Sigmoid colon (tissue), 7 donors: ENCODE data around the gene DYNC1H1. TPM values are rescaled to one million over a fixed set of nuclear protein-coding genes. Genes with fewer than 3 reads are reported as not detected.
A peak's percentile ranks its signal among the peaks of the same experiment; 100 is the strongest.

Experiments
- DNase-seq: peaks from one replicate; pipeline ENCODE4 v3.0.0-alpha.2; 2019
- H3K27ac ChIP-seq, 4 donors: fragments of 200-600 bp; sonication (generic); one replicate each; pipeline ENCODE4 v1.5.1; 2016 to 2019; ENCODE audit warnings: mild to moderate bottlenecking in 1 of 4
- H3K27me3 ChIP-seq, 3 donors: fragments of 200-600 bp; sonication (generic); one replicate each; pipeline ENCODE4 v1.5.1; 2019; ENCODE audit warnings: mild to moderate bottlenecking in 1 of 3
- H3K36me3 ChIP-seq, 4 donors: fragments of 200-600 bp; sonication (generic); one replicate each; pipeline ENCODE4 v1.5.1; 2016 to 2019
- H3K4me1 ChIP-seq, 4 donors: fragments of 200-600 bp; sonication (generic); one replicate each; pipeline ENCODE4 v1.5.1; 2017 to 2019
- H3K4me3 ChIP-seq, 4 donors: fragments of 200-600 bp; sonication (generic); one replicate each; pipeline ENCODE4 v1.5.1; 2017 to 2019; ENCODE audit warnings: mild to moderate bottlenecking in 2 of 4, moderate library complexity in 1 of 4
- H3K9me3 ChIP-seq, 4 donors: fragments of 200-600 bp in 3 of 4; sonication (generic) in 3 of 4; one replicate each; pipeline versions ENCODE4 v1.5.1 to v1.6.1; 2013 to 2019
- EP300 ChIP-seq, 4 donors: sonication (generic); formaldehyde crosslinking; IDR thresholded peaks; one replicate each; pipeline ENCODE4 v1.6.1; 2017; ENCODE audit warnings: antibody characterized with exemption in 4 of 4
- POLR2A ChIP-seq, 2 donors: fragments of 450-650 bp; IDR thresholded peaks; one replicate each; pipeline ENCODE4 v1.6.1; 2016; ENCODE audit warnings: antibody characterized with exemption in 2 of 2, mild to moderate bottlenecking in 2 of 2, moderate library complexity in 2 of 2
- POLR2AphosphoS5 ChIP-seq, 4 donors: sonication (generic); formaldehyde crosslinking; IDR thresholded peaks; one replicate each; pipeline ENCODE4 v1.6.1; 2017; ENCODE audit warnings: antibody characterized with exemption in 4 of 4
- WGBS, 2 donors: extraction: QIAGEN DNeasy Blood & Tissue Kit; methylation state at CpG; one replicate each; pipeline ENCODE4 v1.1.7; 2013; 5-methylcytosine and 5-hydroxymethylcytosine counted together
- intact Hi-C: fragments of 100-400 bp; cut with DNase I; formaldehyde crosslinking; loops from one replicate; pipeline ENCODE4 v1.15.1; 2023
- polyA plus RNA-seq, 3 donors: library from polyadenylated mRNA; stranded (reverse); fragments of 200-250 nt; gene quantifications; one replicate each; pipeline ENCODE4 v1.2.3, GENCODE V29; 2013
- total RNA-seq, 4 donors: library from RNA; depleted of rRNA; stranded (reverse); fragments of >200 nt; gene quantifications; one replicate each; pipeline ENCODE4 v1.1.0, GENCODE V29; 2016
- TF ChIP-seq, protein P1 (sequence below), 4 experiments: fragments of 450-650 bp in 3 of 4; fragments of 200-600 bp in 1 of 4; IDR thresholded peaks; one replicate each; pipeline ENCODE4 v1.5.1; 2016 to 2019; ENCODE audit warnings: antibody characterized with exemption in 4 of 4, mild to moderate bottlenecking in 3 of 4, moderate library complexity in 2 of 4
- donor health status: healthy with polysubstance abuse.
- donor health status: Bipolar disorder and iron deficiency.
- donor health status: healthy.

The DYNC1H1 gene
- total and polyA plus RNA-seq, 7 donors: 38.4 to 592 (median 320) TPM

DNA sequence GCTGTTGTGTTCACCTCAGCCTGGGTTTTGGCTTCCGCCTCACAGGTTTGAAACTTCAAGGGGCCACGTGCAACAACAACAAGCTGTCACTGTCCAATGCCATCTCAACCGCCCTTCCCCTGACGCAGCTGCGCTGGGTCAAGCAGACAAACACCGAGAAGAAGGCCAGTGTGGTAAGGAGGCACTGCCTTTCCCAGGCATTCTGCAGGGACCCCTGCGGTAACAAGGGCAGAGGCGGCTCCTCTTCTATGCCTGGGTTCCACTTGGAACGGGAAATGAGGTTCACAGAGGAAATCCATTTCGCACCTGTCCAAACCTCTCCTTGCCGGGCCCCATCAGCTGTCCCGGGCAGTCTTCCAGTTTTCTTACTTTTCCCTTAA is 85.6 kb downstream of the DYNC1H1 start:
- H3K27ac ChIP-seq: peak overlapping the region in 1 of 4 donors; percentile 69
- 81 to 91% methylated on average over 12 of the region's 12 CpGs for WGBS, 2 donors
- no peak for TF ChIP-seq POLR2AphosphoS5 (IDR thresholded peaks at IDR 0.05)
- TF ChIP-seq EP300 (IDR thresholded peaks at IDR 0.05): no peak
- no peak for TF ChIP-seq POLR2A (IDR thresholded peaks at IDR 0.05)
- TF ChIP-seq, protein P1, sequence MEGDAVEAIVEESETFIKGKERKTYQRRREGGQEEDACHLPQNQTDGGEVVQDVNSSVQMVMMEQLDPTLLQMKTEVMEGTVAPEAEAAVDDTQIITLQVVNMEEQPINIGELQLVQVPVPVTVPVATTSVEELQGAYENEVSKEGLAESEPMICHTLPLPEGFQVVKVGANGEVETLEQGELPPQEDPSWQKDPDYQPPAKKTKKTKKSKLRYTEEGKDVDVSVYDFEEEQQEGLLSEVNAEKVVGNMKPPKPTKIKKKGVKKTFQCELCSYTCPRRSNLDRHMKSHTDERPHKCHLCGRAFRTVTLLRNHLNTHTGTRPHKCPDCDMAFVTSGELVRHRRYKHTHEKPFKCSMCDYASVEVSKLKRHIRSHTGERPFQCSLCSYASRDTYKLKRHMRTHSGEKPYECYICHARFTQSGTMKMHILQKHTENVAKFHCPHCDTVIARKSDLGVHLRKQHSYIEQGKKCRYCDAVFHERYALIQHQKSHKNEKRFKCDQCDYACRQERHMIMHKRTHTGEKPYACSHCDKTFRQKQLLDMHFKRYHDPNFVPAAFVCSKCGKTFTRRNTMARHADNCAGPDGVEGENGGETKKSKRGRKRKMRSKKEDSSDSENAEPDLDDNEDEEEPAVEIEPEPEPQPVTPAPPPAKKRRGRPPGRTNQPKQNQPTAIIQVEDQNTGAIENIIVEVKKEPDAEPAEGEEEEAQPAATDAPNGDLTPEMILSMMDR (IDR thresholded peaks at IDR 0.05): no peak
- no peaks in the 10 kb centered on the region for H3K9me3 ChIP-seq
- H3K4me3 ChIP-seq: no peak overlapping the region
- H3K27me3 ChIP-seq: no peaks in the 10 kb centered on the region
- H3K4me1 ChIP-seq: peaks cover 0 to 23% (median 11%) of the 10 kb centered on the region in 4 donors
- intact Hi-C loops: loop anchor here (5.0 kb wide), 1 partner anchor 68 kb away; no protein-coding TSS in a partner anchor
- DNase-seq: no peak
- peaks cover 27 to 85% (median 44%) of the 10 kb centered on the region in 4 donors for H3K36me3 ChIP-seq

DNA sequence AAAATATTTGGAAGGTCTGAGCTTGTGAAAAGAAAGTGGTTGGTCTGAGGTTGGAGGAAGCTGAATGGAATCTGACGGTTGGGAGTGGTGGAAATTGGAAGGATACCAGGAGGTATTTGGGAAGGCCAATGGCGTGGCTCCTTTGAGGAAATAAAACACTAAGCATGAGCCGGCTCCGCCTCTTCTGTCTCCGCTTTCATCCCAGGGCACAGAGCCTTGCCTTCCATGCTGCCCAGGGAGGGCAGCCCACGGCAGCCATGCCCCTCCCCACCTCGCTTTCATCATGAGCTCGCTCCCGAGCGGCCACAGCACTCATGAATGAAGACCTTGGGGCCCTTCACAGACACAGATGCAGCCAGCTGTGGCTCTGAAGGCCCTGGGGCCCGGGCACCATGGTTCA is 86.3 kb downstream of the DYNC1H1 start:
- Histone ChIP-seq H3K27me3 (no peaks in the 10 kb centered on the region), H3K4me3 (no peak overlapping the region), H3K9me3 (no peaks in the 10 kb centered on the region), H3K27ac (peak overlapping the region in 2 of 4 donors; percentile 23 to 69), H3K4me1 (peaks cover 0 to 20% (median 11%) of the 10 kb centered on the region in 4 donors), H3K36me3 (peaks cover 27 to 79% (median 41%) of the 10 kb centered on the region in 4 donors)
- intact Hi-C loops: loop anchor here (5.0 kb wide), 1 partner anchor 68 kb away; no protein-coding TSS in a partner anchor
- WGBS, 2 donors: 60 to 77% methylated on average over 11 of the region's 11 CpGs
- DNase-seq: no peak
- TF ChIP-seq POLR2A (IDR thresholded peaks at IDR 0.05): no peak
- no peak for TF ChIP-seq EP300 (IDR thresholded peaks at IDR 0.05)
- TF ChIP-seq POLR2AphosphoS5 (IDR thresholded peaks at IDR 0.05): no peak
- TF ChIP-seq, protein P1 (IDR thresholded peaks at IDR 0.05): no peak

DNA sequence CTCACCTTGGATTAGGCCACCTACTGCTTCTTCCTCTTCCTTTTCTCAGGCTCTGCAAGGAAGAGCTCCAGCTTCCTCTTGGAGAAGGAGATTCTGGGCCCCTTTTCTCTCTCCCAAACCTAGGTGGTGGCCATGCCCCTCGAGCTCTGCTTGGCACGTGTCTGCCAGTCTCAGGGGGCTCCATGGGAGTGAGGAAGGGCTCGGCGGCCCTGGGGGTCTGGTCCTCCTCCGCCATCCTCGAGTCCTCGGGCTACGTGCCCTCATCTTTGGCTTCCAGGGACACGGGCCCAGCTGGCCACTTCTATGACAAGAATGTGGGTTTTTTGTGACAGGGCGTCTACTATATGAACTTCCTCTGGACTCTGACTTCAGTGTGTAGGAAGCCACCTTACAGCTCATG is 88.1 kb downstream of the DYNC1H1 start:
- H3K27me3 ChIP-seq: no peaks in the 10 kb centered on the region
- 92 to 95% methylated on average over 10 of the region's 10 CpGs for WGBS, 2 donors
- H3K4me3 ChIP-seq: no peak overlapping the region
- no peak for TF ChIP-seq POLR2AphosphoS5 (IDR thresholded peaks at IDR 0.05)
- TF ChIP-seq, protein P1 (IDR thresholded peaks at IDR 0.05): no peak
- no peak for TF ChIP-seq POLR2A (IDR thresholded peaks at IDR 0.05)
- TF ChIP-seq EP300 (IDR thresholded peaks at IDR 0.05): no peak
- DNase-seq: no peak
- intact Hi-C loops: loop anchor here (5.0 kb wide), 1 partner anchor 70 kb away; no protein-coding TSS in a partner anchor
- no peak overlapping the region for H3K27ac ChIP-seq
- H3K36me3 ChIP-seq: peaks cover 27 to 63% (median 37%) of the 10 kb centered on the region in 4 donors
- peaks cover 0 to 8% (median 0%) of the 10 kb centered on the region in 4 donors for H3K4me1 ChIP-seq
- H3K9me3 ChIP-seq: no peaks in the 10 kb centered on the region

DNA sequence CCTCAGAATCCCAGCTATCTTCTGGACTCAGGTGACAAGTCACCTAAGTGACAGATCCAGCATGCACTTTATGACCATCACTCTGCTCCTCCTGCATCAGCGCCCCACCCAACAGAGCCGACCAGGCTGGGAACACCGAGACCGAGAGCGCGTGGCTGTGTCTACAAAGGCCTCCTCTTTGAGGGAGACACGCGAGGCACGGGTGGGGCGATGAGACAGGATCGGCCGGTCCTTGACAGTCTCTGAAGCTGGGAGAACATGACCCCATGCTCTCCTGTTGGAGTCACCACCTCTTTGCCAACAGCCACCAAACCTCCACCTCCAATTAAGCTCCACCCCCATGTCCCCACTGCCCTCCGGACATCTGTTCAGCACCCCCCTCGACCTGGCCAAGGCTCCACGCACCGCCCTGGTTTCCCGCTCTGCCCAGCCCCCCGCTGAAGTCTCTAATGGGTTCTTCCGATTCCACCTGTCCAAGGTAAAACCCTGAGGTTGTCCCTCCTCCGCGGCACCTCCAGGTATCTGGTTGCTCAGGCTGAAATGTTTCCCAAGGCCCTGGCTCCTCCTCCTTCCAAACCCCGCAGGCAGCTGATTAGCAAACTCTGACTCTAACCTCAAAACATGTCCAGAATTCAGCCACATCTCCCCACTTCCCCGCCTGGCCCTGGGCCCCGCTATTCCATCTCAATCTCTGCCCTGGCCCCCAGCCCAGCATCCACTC is 91.0 kb downstream of the DYNC1H1 start:
- WGBS, 2 donors: 73 to 80% methylated on average over 24 of the region's 24 CpGs
- intact Hi-C loops: no loop called here
- DNase-seq: no peak
- TF ChIP-seq POLR2AphosphoS5 (IDR thresholded peaks at IDR 0.05) (no peak), EP300 (IDR thresholded peaks at IDR 0.05) (no peak)
- H3K27ac ChIP-seq: no peak overlapping the region
- no peak overlapping the region for H3K4me3 ChIP-seq
- H3K27me3 ChIP-seq: no peaks in the 10 kb centered on the region
- peaks cover 0 to 35% (median 10%) of the 10 kb centered on the region in 4 donors for H3K36me3 ChIP-seq
- H3K4me1 ChIP-seq: peaks cover 0 to 6% (median 0%) of the 10 kb centered on the region in 4 donors
- H3K9me3 ChIP-seq: no peaks in the 10 kb centered on the region

DNA sequence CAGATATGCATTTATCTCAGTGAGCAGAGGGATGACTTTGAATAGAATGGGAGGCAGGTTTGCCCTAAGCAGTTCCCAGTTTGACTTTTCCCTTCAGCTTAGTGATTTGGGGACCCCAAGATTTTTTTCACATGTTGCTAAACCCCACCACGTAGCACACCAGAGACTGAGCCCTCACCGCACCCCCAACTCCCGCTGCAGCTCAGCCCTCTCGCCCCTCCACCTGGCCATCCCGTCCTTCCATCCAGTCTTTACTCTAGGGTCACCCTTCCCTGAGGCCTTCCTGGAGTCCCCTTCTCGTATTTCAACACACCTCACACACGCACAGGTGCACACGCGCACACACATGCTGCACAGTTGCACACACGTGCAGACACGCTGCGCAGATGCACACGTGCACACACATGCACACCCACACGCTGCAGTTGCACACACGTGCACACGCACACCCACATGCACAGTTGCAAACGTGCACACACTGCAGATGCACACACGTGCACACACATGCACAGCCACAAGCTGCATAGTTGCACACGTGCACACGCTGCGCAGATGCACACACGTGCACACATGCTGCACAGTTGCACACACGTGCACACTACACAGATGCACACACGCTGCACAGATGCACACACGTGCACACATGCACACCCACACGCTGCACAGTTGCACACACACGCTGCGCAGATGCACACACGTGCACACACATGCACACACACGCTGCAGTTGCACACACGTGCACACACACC is 92.5 kb downstream of the DYNC1H1 start:
- WGBS, 2 donors: 85 to 92% methylated on average over 31 of the region's 31 CpGs
- no peaks in the 10 kb centered on the region for H3K9me3 ChIP-seq
- no peaks in the 10 kb centered on the region for H3K4me1 ChIP-seq
- no peak overlapping the region for H3K4me3 ChIP-seq
- H3K27ac ChIP-seq: no peak overlapping the region
- intact Hi-C loops: no loop called here
- H3K36me3 ChIP-seq: peaks cover 0 to 20% (median 4%) of the 10 kb centered on the region in 4 donors
- no peak for DNase-seq
- no peak for TF ChIP-seq POLR2A (IDR thresholded peaks at IDR 0.05)
- no peaks in the 10 kb centered on the region for H3K27me3 ChIP-seq
